ENCODE measurements around the gene UBE2H. TPM values are rescaled to one million over a fixed set of nuclear protein-coding genes. Genes with fewer than 3 reads are reported as not detected.
"Not testable (repeated sequence)": the region's sequence is repeated elsewhere in the genome, so short reads cannot be mapped to it uniquely, and the experiment has no call there.

The UBE2H gene
- total RNA-seq, 1 donor = 69.1 TPM

DNA sequence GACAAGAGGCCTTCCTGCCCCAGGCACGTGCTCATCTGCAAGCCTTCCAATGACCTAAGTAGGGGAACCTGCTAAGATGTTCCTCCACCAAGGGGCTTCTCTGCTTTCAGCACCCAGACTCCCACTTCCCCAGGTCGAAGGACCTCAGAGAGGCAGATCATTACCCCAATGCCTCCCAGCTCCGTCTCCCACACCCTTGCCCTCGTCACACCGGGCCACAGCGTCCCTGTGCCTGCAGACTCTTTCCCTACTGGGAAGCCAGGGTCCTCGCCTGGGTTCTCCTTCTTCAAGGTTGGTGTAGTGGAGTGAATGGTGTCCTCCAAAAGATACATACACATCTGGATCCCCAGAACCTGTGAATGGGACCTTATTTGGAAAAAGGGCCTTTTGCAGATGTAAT lies 151.9 kb downstream of the UBE2H start:
- TF ChIP-seq CTCF (IDR thresholded peaks at IDR 0.05; ENCODE audit: insufficient read depth, low read depth, low read length) = no peak
- H3K4me3 ChIP-seq (ENCODE audit: low read depth, low read length) = no peak overlapping the region
- DNase-seq (ENCODE audit: low read depth) = no peak

- TF ChIP-seq CTCF (IDR thresholded peaks at IDR 0.05; ENCODE audit: insufficient read depth, low read depth, low read length) = no peak
- H3K4me3 ChIP-seq (ENCODE audit: low read depth, low read length) = no peak overlapping the region
- DNase-seq (ENCODE audit: low read depth) = no peak
These were observed 153.3 kb downstream of the UBE2H start for GRCh38 chr7:129799350-129799955.

- no peak for TF ChIP-seq CTCF (IDR thresholded peaks at IDR 0.05; ENCODE audit: insufficient read depth, low read depth, low read length)
- no peak for DNase-seq (ENCODE audit: low read depth)
- H3K4me3 ChIP-seq (ENCODE audit: low read depth, low read length) = no peak overlapping the region
These were observed 154.0 kb downstream of the UBE2H start for GRCh38 chr7:129798616-129799349.

GRCh38 chr7:129797214-129797789 lies 155.5 kb downstream of the UBE2H start:
- no peak overlapping the region for H3K4me3 ChIP-seq (ENCODE audit: low read depth, low read length)
- no peak for TF ChIP-seq CTCF (IDR thresholded peaks at IDR 0.05; ENCODE audit: insufficient read depth, low read depth, low read length)

GRCh38 chr7:129796186-129796775 lies 156.5 kb downstream of the UBE2H start:
- no peak for TF ChIP-seq CTCF (IDR thresholded peaks at IDR 0.05; ENCODE audit: insufficient read depth, low read depth, low read length)
- DNase-seq (ENCODE audit: low read depth) = no peak
- no peak overlapping the region for H3K4me3 ChIP-seq (ENCODE audit: low read depth, low read length)

More at GRCh38 chr7:129797214-129797789, 155.5 kb downstream of the UBE2H start:
- no peak for DNase-seq (ENCODE audit: low read depth)

- DNase-seq (ENCODE audit: low read depth); H3K4me3 ChIP-seq (ENCODE audit: low read depth, low read length): not testable (repeated sequence)
These were observed 158.3 kb downstream of the UBE2H start for GRCh38 chr7:129794461-129794860.

Data from fibroblast of villous mesenchyme (primary cell).